GM21528 (cell line): Measurements from ENCODE around the gene CLSTN2.

Source experiments
- ATAC-seq: cut with Tn5 transposase; IDR thresholded peaks from one replicate; pipeline ENCODE4 v1.9.1; 2021; ENCODE audit warnings: mild to moderate bottlenecking, moderate library complexity; ENCODE audit not compliant: unreplicated experiment, low FRiP score

Gene CLSTN2

GRCh38 chr3:140432229-140432669 is 497.3 kb downstream of the CLSTN2 start:
- ATAC-seq = no peak

GRCh38 chr3:140433431-140433830 is 498.4 kb downstream of the CLSTN2 start:
- ATAC-seq = no peak

GRCh38 chr3:140434261-140434905 is 499.4 kb downstream of the CLSTN2 start:
- ATAC-seq = no peak

- no peak for ATAC-seq
These were observed 501.4 kb downstream of the CLSTN2 start for GRCh38 chr3:140436421-140436820.

DNA sequence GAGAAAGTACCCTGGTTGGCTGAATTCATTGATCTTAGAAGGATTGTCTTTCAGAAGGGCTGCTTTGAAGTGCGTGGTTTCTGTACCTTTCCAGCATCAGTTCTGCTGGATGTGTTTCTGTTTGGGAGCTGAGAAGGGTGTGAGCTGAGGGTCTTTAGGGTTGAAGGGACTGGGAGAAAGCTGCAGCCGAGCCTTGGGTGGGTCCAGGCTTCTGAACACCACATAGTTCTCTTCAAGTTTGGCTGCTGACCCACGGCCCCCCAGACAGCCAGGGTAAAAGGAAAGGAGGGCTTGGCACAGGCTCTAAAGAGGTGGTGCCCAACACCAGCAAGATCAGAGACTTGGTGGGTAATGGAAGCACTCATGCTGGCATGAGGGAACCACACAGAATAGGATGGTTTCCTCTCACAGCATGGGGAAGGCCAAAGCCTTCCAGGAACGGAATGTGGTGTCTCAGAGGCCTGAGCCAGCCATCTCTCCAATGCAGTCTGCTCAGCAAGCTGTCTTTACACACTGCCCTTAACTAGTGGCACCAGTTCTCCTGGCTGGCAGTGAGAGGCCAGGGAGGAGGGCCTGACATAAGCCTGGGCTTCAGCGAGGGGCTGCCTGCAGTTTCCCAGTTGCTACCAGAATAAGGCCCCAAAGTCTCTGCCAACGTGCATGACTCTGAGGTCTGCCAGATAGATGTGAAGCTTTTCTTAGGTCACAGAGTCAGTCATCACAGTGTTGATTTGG is 503.9 kb downstream of the CLSTN2 start:
- no peak for ATAC-seq

DNA sequence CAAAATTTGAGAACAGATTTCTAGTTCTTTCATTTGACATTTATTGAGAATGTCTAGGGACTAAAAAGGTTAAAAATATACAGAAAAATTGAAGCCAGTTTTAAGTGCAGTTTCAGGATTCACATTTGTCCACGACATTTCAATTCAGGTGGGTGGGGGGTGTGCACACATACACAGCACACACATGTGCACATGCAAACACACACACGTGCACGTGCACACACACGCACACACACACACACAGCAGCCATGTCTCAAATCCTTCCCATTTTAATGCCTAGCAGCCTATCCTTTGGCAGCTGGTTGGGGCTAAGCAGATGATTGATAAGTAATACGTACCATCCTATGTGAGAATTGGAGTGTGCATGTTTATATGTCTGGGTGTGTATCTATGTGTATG is 504.5 kb downstream of the CLSTN2 start:
- no peak for ATAC-seq

- ATAC-seq = no peak
These were observed 505.5 kb downstream of the CLSTN2 start for GRCh38 chr3:140440446-140440845.

DNA sequence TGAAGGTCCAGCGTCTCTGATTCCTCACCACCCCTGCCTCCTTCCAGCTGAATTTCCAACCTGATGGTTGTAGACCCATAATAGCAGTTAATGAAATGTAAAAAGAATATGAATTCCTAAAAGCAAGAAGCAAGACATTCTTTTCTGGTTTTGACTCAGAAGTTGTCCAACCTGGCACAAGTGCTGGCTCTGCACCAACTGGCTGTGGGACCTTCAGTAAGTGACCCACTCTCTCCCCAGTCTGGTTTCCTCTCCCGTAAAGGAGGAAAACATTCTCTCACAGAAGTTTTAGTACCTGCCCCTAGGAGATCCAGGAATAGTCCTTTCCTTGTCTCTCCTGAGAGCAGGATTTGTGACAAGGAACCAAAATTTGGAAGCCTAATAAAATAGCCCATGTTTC is 506.0 kb downstream of the CLSTN2 start:
- no peak for ATAC-seq

GRCh38 chr3:140442621-140443020 is 507.6 kb downstream of the CLSTN2 start:
- ATAC-seq = no peak

GRCh38 chr3:140443073-140443472 is 508.1 kb downstream of the CLSTN2 start:
- ATAC-seq = no peak

GRCh38 chr3:140443806-140444205 is 508.8 kb downstream of the CLSTN2 start:
- ATAC-seq = no peak

GRCh38 chr3:140446734-140447133 is 511.7 kb downstream of the CLSTN2 start:
- no peak for ATAC-seq

DNA sequence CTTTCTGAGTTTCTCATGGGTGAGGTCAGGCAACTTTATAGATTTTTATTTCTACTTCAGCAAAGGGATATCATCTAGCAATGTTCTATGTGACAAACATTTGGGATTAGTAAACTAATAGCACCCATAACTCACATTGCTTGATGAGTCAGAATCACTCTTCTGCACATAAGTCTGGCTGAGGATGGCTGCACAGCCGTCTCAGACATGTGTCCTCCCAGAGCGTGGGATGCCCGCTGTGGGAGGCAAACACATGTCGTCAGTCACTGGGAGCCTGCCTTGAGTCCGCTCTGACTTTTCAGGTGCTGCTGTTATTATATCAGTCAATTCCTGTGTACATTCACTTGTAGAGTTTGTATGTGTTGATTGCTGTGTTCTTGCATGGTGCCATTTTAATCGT is 512.2 kb downstream of the CLSTN2 start:
- ATAC-seq = no peak

GRCh38 chr3:140448001-140448400 is 513.0 kb downstream of the CLSTN2 start:
- no peak for ATAC-seq

DNA sequence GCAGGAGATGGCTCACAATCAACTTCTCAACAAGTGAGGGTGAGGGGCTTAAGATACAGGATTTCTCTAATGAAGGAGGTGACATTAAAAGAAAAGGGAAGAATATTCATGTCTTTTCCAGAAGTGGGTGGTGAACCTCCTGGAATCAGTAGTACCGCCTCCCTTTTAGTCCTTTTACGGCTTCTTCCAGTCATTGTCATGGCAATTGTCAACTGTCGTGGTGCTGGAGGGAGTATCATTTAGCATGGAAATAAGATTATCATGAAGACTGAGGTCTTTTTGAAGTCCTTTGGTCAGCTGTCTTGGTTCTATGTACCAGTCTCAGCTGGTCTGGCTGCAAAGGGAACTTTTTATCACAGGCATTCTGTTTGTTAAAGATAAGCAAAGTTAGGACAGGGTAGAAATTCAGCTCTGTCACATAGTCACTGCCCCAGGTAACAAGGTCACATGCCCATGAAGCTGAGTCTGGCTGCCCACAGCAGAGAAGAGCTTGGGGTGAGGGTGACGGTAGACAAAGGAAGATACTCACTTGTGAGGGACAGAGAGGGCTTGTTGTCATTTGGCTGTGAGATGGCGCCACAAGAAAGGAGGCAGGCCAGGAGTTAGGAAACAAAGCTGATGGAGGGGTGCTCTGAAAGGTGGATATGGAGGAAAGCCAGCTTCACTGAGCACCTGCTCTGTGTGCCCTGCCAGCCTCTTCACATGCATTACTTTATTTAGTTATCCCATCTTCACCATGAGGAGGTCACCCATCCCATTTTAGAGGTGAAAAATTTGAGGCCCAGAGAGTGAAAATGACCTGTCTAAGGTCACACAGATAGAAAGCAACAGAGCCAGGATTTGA is 514.6 kb downstream of the CLSTN2 start:
- no peak for ATAC-seq

GRCh38 chr3:140453750-140454149 is 518.8 kb downstream of the CLSTN2 start:
- ATAC-seq = no peak

DNA sequence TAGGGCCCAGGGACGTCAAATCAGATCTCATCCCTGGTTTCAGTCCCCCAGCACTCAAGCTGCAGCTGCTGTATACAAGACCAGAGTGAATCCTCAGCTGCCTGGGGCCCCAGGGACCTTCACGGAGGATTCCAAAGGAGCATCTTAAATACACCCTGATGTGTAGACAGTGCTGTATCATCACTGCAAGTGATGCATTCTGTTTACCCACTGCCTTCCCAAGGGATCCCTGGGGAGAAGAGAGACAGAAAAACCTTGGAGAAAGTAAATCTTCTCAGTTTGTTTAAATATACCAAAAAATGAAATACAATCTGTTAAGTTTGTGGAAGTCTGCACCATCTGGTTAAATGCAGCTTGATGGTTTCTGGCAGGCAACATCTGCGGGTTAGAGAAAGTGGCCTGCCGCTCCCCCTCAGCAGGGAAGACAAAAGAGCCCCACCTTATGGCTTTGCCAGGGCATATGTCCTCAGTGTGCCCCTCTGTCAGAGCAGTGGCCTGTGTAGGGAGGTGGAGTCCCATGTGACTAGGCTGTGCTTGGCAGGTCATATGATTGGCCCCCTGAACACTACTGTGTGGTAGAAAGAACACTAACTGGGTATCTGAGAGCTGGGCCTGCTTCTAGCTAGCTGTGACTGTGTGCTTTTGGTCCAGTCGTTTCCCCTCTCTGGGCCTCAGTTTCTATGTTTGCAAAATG is 520.7 kb downstream of the CLSTN2 start:
- ATAC-seq = no peak

DNA sequence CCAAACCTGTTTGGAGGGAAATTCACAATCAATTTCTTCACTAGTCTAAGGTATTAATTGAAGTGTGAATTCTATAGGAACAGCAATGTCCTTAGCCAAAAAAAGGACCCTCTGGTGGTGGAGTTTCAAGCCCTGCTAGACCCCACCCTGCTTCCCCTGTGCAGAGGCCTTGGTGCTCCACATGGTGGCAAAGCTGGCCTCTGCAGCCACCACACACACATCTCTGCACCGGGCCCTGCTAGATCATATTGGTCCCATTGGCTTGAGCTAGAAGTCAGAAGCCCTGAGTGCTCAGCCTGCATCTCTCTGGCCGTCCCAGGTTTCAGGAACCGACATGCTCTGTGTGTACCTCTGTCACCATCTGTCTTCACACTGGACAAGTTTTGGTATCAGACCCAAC is 522.0 kb downstream of the CLSTN2 start:
- no peak for ATAC-seq

DNA sequence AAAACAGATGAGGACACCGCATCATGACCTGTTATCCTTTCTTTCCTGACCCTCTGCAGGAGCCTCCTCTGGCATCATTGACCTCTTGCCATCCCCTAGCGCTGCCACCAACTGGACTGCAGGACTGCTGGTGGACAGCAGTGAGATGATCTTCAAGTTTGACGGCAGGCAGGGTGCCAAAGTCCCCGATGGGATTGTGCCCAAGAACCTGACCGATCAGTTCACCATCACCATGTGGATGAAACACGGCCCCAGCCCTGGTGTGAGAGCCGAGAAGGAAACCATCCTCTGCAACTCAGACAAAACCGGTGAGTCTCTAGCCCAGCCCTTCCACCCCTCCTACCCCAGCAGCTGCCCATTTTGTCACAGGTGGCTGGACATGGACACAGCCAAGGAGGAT is 524.5 kb downstream of the CLSTN2 start:
- ATAC-seq = no peak

- ATAC-seq = no peak
These were observed 526.3 kb downstream of the CLSTN2 start for GRCh38 chr3:140461250-140461649.

GRCh38 chr3:140463355-140463754 is 528.4 kb downstream of the CLSTN2 start:
- ATAC-seq = no peak
